GM18511 (cell line): Measurements from ENCODE around the gene SLX1B.
"Not testable (repeated sequence)": the region's sequence is repeated elsewhere in the genome, so short reads cannot be mapped to it uniquely, and the experiment has no call there.

Source experiments
- ATAC-seq: cut with Tn5 transposase; IDR thresholded peaks from one replicate; pipeline ENCODE4 v1.9.1; 2021; ENCODE audit warnings: mild to moderate bottlenecking, moderate library complexity; ENCODE audit not compliant: unreplicated experiment

The SLX1B gene

GRCh38 chr16:29454269-29454668 lies at the start of gene SLX1B, which contains the start of gene BOLA2:
TSS of gene SLX1B (plus strand) at chr16:29454533.
TSS of gene BOLA2 (minus strand) at chr16:29454351. CDS start at chr16:29454253, 98 bp downstream.
- ATAC-seq = peak; percentile 89

- not testable (repeated sequence) for ATAC-seq
Observed at GRCh38 chr16:29405249-29405648, 49.1 kb upstream of the SLX1B start.

- ATAC-seq = not testable (repeated sequence)
Observed at GRCh38 chr16:29423587-29423986, 30.7 kb upstream of the SLX1B start.

GRCh38 chr16:29425390-29425789 lies 28.9 kb upstream of the SLX1B start:
- ATAC-seq = not testable (repeated sequence)

GRCh38 chr16:29453754-29454153 lies 579 bp upstream of the SLX1B start:
- ATAC-seq = peak; percentile 15

GRCh38 chr16:29454828-29455227 lies 495 bp downstream of the SLX1B start:
- ATAC-seq = peak; percentile 77

GRCh38 chr16:29457660-29458059 lies 3.3 kb downstream of the SLX1B start:
- ATAC-seq = not testable (repeated sequence)

GRCh38 chr16:29459706-29460646 lies 5.6 kb downstream of the SLX1B start, which contains the start of gene SULT1A4:
TSS of gene SULT1A4 (plus strand) at chr16:29459913. CDS start at chr16:29461386, 1,473 bp downstream.
- ATAC-seq = not testable (repeated sequence)

GRCh38 chr16:29460647-29461030 lies 6.3 kb downstream of the SLX1B start:
- ATAC-seq = not testable (repeated sequence)

- not testable (repeated sequence) for ATAC-seq
Observed at GRCh38 chr16:29465985-29466824, 11.9 kb downstream of the SLX1B start.

GRCh38 chr16:29466904-29467303 lies 12.6 kb downstream of the SLX1B start:
- not testable (repeated sequence) for ATAC-seq

GRCh38 chr16:29467654-29468366 lies 13.5 kb downstream of the SLX1B start:
- not testable (repeated sequence) for ATAC-seq

- not testable (repeated sequence) for ATAC-seq
Observed at GRCh38 chr16:29469660-29470059, 15.3 kb downstream of the SLX1B start.

GRCh38 chr16:29472065-29472464 lies 17.7 kb downstream of the SLX1B start:
- ATAC-seq = not testable (repeated sequence)

GRCh38 chr16:29482276-29482675 lies 27.9 kb downstream of the SLX1B start:
- ATAC-seq = not testable (repeated sequence)

- not testable (repeated sequence) for ATAC-seq
Observed at GRCh38 chr16:29506308-29506707, 52.0 kb downstream of the SLX1B start, which contains the start of gene NPIPB12. TSS of gene NPIPB12 (minus strand) at chr16:29506408.
